PC-9 (cell line): ENCODE data around the gene CDS2. TPM values are rescaled to one million over a fixed set of nuclear protein-coding genes. Genes with fewer than 3 reads are reported as not detected.

Experiments used
- BruUV-seq: library from RNA; stranded (reverse); fragments of 400-500 nt; replicated peaks from 2 replicates; lab custom pipeline; 2021; lab: Mats Ljungman, UMichigan
- CTCF ChIA-PET: fragments of 300-600 bp; sonication (Branson Sonifier 250); formaldehyde crosslinking; loops from one replicate; lab custom pipeline; 2022; ENCODE audit warnings: antibody characterized with exemption; lab: Charles Lee
- POLR2A ChIA-PET: fragments of 300-600 bp; sonication (Branson Sonifier 250); formaldehyde crosslinking; loops from one replicate; lab custom pipeline; 2022; ENCODE audit warnings: antibody characterized with exemption; ENCODE audit not compliant: unreplicated experiment; lab: Charles Lee
- DNase-seq, 2 experiments: peaks; one replicate each; pipeline versions ENCODE4 v3.0.0 to v3.0.0-alpha.2; 2015 to 2022; ENCODE audit warnings: mixed read lengths in 1 of 2
- H2AFZ ChIP-seq: fragments of 200-600 bp; sonication (generic); 2 replicates; pipeline ENCODE4 v1.8.1; 2017; ENCODE audit warnings: antibody characterized with exemption
- H3F3A ChIP-seq: fragments of 200-600 bp; sonication (generic); 2 replicates; pipeline ENCODE4 v1.8.1; 2017; ENCODE audit warnings: antibody characterized with exemption, mild to moderate bottlenecking, low read depth; ENCODE audit not compliant: insufficient read depth
- H3K27ac ChIP-seq: fragments of 200-600 bp; sonication (generic); 2 replicates; pipeline ENCODE4 v1.6.1; 2016; ENCODE audit warnings: mixed run types
- H3K27me3 ChIP-seq: fragments of 200-600 bp; sonication (generic); 2 replicates; pipeline ENCODE4 v1.6.1; 2016; ENCODE audit warnings: low read depth, mixed run types; ENCODE audit not compliant: insufficient read depth
- H3K36me3 ChIP-seq: fragments of 200-600 bp; sonication (generic); 2 replicates; pipeline ENCODE4 v1.6.1; 2016; ENCODE audit warnings: low read depth, mixed run types
- H3K4me1 ChIP-seq: fragments of 200-600 bp; sonication (generic); replicated peaks from 2 replicates; pipeline ENCODE4 v1.6.1; 2016; ENCODE audit warnings: mixed run types; ENCODE audit not compliant: insufficient read depth
- H3K4me2 ChIP-seq: fragments of 200-600 bp; sonication (generic); 2 replicates; pipeline ENCODE4 v1.6.1; 2017; ENCODE audit warnings: mixed run types
- H3K4me3 ChIP-seq: fragments of 200-600 bp; sonication (generic); 2 replicates; pipeline ENCODE4 v1.6.1; 2016; ENCODE audit warnings: mixed run types
- H3K79me2 ChIP-seq: fragments of 200-600 bp; sonication (generic); 2 replicates; pipeline ENCODE4 v1.6.1; 2017; ENCODE audit warnings: low read depth, mixed run types
- H3K9me2 ChIP-seq: fragments of 200-600 bp; sonication (generic); 2 replicates; pipeline ENCODE4 v1.8.1; 2017; ENCODE audit warnings: mild to moderate bottlenecking; ENCODE audit not compliant: insufficient read depth
- H3K9me3 ChIP-seq: fragments of 200-600 bp; sonication (generic); 2 replicates; pipeline ENCODE4 v1.8.1; 2016; ENCODE audit warnings: low read depth; ENCODE audit not compliant: insufficient read depth
- H4K20me1 ChIP-seq: fragments of 200-600 bp; sonication (generic); 2 replicates; pipeline ENCODE4 v1.8.1; 2017; ENCODE audit not compliant: insufficient read depth
- CTCF ChIP-seq: fragments of 200-600 bp; sonication (generic); conservative IDR thresholded peaks from 2 replicates; pipeline ENCODE4 v1.6.1; 2017; ENCODE audit warnings: mixed run types, antibody characterized with exemption, mild to moderate bottlenecking, moderate library complexity
- EZH2 ChIP-seq: fragments of 200-600 bp; sonication (generic); IDR thresholded peaks from 2 replicates; pipeline ENCODE4 v1.8.0; 2017; ENCODE audit warnings: antibody characterized with exemption, low read depth
- intact Hi-C: fragments of 100-400 bp; cut with micrococcal nuclease; formaldehyde crosslinking; loops from one replicate; pipeline ENCODE4 v1.10.0; 2022; ENCODE audit not compliant: unreplicated experiment
- total RNA-seq: library from RNA; stranded (reverse); gene quantifications from 2 replicates; pipeline ENCODE4 v1.2.3, GENCODE V29; 2021

CDS2 gene
- total RNA-seq, 1 experiment from 2014 or later = 42.8 TPM

- Histone ChIP-seq H3K9me3 (no peaks in the 10 kb centered on the region), H3K4me1 (peaks cover 53% of the 10 kb centered on the region), H3K36me3 (0 out of 2 replicates have a peak, but pooled peaks cover 3% of the 10 kb centered on the region), H3K4me2 (peak overlapping the region; percentile 45), H3F3A (peaks cover 17% of the 10 kb centered on the region), H3K79me2 (peaks cover 88% of the 10 kb centered on the region), H3K9me2 (no peaks in the 10 kb centered on the region), H3K4me3 (no peak overlapping the region), H3K27me3 (no peaks in the 10 kb centered on the region), H3K27ac (peak overlapping the region; percentile 77), H2AFZ (no peak overlapping the region), H4K20me1 (no peaks in the 10 kb centered on the region)
- DNase-seq = no peak
- CTCF ChIA-PET = no interaction called here
- TF ChIP-seq CTCF (no peak), EZH2 (no peak)
- intact Hi-C loops = no loop called here
- BruUV-seq = no TSS peak
- POLR2A ChIA-PET = no interaction called here
Measured at GRCh38 chr20:5160882-5161281, 34.1 kb downstream of the CDS2 start.

GRCh38 chr20:5161536-5162164, 34.8 kb downstream of the CDS2 start:
- Histone ChIP-seq H3K27me3 (no peaks in the 10 kb centered on the region), H3F3A (peaks cover 9% of the 10 kb centered on the region), H3K4me2 (peak overlapping the region; percentile 45; the same call in 1 of the 2 replicates), H3K79me2 (peaks cover 88% of the 10 kb centered on the region), H3K4me1 (peaks cover 45% of the 10 kb centered on the region), H3K9me2 (no peaks in the 10 kb centered on the region), H3K9me3 (no peaks in the 10 kb centered on the region), H2AFZ (no peak overlapping the region), H3K4me3 (no peak overlapping the region), H4K20me1 (no peaks in the 10 kb centered on the region), H3K27ac (peak overlapping the region; percentile 77), H3K36me3 (0 out of 2 replicates have a peak, but pooled peaks cover 3% of the 10 kb centered on the region)
- POLR2A ChIA-PET = no interaction called here
- no TSS peak for BruUV-seq
- CTCF ChIA-PET = no interaction called here
- TF ChIP-seq CTCF (no peak), EZH2 (no peak)
- no peak for DNase-seq
- intact Hi-C loops = no loop called here

- ChIA-PET CTCF (no interaction called here), POLR2A (no interaction called here)
- intact Hi-C loops = no loop called here
- Histone ChIP-seq H4K20me1 (no peaks in the 10 kb centered on the region), H3K27ac (no peak overlapping the region), H3K4me3 (no peak overlapping the region), H3K9me2 (no peaks in the 10 kb centered on the region), H3F3A (peaks cover 3% of the 10 kb centered on the region; the same call in 1 of the 2 replicates), H3K4me2 (no peak overlapping the region), H3K4me1 (peaks cover 33% of the 10 kb centered on the region), H3K27me3 (no peaks in the 10 kb centered on the region), H2AFZ (no peak overlapping the region), H3K9me3 (no peaks in the 10 kb centered on the region), H3K79me2 (peaks cover 76% of the 10 kb centered on the region), H3K36me3 (peaks cover 7% of the 10 kb centered on the region; the same call in 1 of the 2 replicates)
- BruUV-seq = no TSS peak
- DNase-seq = no peak
- TF ChIP-seq CTCF = no peak
- no peak for TF ChIP-seq EZH2
Measured at GRCh38 chr20:5164645-5165625, 38.1 kb downstream of the CDS2 start.
